Stimulated activated CD4-positive, alpha-beta T cell treated with anti-CD3 and anti-CD28 coated beads, Interleukin-12 subunit alpha, Interleukin-12 subunit beta, amount 100 ng/mL, for 4 hours (primary cell): ENCODE measurements around the gene STK24.
"Not testable (repeated sequence)": the region's sequence is repeated elsewhere in the genome, so short reads cannot be mapped to it uniquely, and the experiment has no call there.

ENCODE experiments used
- DNase-seq: peaks from one replicate; pipeline ENCODE4 v3.0.0-alpha.2; 2020

Gene STK24

DNA sequence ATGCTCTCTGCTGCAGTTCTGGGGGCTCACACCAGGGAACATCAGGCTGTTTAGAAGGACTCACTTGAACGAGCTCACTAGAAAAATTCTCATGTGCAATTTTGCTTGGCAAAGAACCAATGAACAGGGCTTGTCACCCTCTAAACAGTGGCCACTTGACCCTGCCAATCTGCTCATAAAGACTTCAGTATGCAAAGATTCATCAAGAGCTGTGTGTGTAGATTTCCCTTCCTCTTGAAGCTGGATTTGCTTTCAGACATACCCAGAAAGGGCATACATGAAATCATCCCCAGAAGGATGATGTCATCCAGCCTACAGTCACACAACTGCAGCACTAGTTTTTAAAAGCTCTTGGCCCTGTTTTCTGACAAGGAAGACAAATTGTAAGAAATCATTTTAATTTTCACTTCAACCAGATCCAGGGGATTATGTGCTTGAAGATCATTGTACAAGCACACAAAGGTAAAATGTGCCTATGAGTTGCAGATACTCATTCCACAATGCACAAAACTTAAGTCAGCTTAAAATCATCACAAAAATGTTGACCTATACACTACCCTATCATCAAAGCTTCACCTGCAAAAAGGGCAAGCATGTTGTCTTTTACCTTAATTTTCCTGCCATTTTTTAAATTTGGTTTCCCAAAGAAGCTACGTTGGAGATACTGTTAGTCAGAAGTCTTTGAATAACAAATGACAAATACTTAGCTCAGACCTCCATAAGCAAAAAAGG lies 5.2 kb upstream of the STK24 start:
- DNase-seq, result no peak

DNA sequence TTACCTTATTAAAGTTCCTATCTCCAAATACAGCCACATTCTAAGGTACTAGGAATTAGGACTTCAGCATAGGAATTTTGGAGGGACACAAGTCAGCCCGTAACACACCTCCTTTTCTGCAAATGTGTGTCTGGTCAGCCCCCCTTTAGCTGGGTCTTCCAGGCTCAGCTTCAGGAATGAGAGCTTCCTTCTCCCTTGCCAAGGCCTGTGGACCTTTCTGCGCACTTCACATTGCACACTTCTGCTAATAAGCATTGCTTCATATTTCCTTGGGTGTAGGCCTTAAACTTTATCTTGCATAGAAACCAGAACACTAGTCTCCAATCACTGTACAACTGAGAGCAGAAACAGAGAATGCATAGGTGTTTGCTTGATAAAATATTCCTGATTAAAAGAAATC lies 4.5 kb upstream of the STK24 start:
- no peak for DNase-seq

GRCh38 chr13:98580420-98580819 lies 3.5 kb upstream of the STK24 start:
- DNase-seq, result no peak

DNA sequence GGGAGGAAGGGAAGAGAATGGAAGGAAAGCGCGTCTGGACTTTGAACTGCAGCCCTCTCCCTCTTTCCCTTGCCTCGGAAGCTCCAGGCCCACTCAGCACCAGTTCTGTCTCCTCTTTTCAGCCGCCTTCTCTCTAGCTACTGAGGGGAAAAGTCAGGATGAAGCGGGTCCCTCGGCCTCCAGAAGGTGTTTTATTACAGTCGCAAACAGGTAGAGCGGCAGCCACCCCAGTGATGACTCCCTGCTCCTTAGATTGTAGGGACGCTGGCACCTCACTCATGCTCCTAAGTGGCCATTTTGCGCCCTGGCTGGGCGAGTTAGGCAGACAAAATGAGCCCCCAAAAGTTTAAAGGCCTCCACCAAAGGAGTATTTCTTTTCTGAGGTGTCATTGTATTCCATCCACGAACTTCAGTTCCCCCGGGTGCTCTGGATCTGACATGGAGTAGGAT lies 954 bp upstream of the STK24 start:
- no peak for DNase-seq

DNA sequence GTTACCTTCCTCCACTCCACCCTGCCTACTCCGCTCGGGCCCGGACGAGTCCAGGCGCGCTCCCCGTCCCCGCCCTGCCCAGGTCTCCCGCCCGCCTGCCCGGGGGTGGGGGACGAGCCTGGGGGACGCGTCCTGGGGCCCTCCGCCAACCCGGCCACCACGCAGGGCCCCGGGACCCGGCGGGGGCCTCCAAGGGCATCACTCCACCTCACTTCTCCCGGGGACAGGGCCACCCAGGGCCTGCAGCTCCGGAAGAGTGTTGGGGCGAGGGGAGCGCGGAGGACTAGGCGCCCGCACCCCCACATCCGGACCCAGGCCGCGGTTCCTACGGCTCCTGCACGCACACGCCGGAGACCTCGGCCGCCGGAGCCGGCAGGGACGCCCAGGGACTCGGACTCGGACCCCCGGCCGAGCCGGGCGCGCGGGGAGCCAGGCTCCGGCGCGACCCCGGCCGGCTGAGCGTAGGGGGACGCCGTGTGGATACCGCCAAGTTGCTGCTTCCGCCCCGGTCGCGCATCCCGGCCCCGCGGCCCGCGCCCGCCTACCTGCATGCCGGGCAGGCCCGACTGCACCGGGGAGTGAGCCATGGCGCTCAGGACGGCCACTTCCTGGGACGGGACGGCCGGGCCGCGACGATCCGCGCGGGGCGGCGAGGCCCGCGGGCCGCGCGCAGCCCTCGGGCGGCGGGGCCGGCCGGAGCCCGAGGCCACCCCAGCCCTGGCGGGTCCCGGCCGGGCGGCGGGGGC lies 534 bp downstream of the STK24 start:
- DNase-seq, result peak; percentile 36

GRCh38 chr13:98575904-98576199 lies 1.1 kb downstream of the STK24 start:
- no peak for DNase-seq

GRCh38 chr13:98575009-98575903 lies 1.7 kb downstream of the STK24 start:
- DNase-seq, result no peak

DNA sequence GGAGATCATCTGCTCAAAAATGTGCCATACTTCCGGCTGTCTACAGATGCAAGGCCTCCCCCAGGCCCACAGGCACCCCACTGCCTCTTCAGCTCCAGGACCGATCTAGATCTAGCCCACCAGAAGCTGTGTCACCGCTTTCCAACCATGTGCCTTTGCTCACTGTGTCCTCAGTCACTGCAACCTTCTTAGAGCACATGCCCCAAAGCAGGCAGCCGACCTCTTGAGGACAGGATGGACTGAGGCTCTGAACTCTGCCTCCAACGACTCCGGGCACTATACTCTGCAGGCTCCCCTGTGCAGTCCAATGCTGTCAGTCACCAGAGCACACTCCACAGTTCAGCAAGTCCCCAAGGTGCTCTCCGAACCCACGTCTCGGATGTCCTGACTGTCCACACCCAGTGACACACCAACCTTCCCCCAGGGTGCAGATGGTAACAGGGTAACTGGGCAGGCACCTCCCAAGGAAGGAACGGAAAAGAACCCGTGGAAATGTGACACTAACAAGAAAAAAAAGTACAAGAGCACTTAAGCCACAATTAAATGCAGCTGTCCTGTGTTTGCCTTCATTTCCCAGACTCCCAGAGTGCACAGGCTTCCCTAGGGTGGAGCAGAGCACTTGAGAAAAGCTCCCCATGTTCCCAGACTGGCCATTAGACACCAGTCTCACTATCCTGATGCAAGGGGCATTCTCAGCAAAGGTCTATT lies 4.8 kb downstream of the STK24 start:
- DNase-seq, result no peak

DNA sequence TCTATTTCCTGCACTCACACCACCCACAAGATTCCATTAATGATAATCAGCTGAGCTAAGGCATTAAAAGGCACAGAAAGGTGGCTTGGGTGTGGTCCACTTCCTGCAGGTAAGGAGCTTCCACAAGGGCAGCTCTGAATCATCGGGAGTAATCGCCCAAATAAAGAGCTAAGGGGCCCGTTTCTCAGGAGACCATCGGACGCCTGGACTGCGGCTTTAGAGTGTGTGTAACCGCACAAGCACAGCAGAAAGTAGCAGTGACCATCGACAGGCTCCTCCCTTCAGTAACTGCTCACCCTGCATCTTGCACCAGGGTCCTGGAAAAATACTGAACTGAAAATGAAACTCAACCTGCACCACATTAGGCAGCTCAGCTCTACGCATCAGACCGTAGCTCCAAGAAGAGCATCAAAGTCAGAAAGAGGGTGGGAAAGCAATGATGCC lies 6.0 kb downstream of the STK24 start:
- no peak for DNase-seq

GRCh38 chr13:98569494-98570367 lies 7.2 kb downstream of the STK24 start:
- not testable (repeated sequence) for DNase-seq

DNA sequence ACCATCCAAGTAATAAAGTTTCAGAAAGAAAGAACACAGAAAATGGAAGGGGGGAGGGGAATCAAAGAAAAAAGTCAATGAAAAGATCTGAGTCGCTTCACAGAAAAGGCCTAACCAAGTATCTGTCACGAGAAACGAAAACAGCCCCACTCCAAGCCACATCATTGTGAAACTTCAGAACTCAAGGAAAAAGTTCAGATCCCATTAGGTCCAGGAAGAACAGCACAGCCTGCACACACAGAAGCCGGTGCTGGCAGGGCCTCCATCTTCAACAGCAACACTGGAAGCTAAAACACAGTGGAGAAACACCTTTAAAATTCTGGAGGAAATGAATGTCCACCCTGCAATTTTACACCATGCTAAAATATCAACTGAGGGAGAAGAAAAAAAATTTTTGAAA lies 8.0 kb downstream of the STK24 start:
- no peak for DNase-seq

DNA sequence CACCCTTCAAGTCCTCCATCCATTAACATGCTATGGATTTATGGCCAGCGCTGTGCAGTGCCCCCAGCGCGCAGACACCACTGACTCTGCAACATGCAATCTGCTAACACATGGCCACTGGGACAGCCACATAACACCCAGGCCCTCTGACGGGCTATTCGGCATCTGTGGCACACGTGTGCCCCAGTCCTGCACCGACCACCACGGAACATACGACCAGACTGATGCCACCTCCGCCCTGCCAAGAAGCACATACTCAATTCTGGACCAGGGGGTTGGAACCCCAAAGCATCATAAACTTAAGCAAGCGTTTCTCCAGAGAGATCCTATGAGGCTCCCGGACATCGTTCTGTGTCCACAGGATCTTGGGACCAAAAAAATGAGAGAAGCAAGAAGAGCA lies 9.8 kb downstream of the STK24 start:
- DNase-seq, result no peak

DNA sequence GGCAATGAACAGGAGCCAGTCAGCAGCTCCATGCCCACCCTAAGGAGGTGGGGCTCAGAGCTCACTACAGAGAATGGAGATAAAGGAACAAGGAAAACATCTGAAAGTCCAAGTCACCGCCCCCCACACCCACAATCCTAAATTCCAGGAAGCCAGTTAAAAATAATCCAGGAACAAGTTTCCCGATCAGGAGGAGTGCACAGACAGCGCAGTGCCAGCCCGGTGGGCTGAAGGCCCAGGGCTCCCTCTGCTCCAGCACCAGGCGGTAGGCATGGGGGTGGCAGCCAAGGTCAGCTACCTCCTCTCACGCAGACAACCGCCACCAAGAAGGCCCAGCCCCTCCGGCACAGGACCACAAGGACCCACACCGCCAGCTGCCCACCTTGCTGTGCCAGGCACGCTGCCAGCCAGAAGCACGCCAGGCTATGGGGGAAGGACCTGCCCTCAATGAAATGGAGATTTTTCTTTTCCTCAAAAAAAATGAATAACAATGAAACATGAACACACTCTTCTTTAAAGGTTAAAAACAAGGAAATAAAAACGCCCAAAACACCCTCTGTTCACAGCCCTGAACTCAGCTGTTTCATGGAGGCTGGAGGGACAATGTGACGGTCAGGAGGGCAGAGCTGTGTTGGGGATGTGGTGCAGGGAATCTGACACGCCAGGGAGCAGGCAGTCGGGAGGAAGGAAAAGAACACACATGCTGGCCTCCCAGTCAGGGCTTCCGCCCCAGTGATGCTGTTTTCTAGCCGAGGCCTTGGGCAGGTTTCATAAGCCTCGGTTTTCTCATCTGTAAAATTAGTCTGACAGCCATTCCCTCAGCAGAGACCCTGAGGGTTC lies 11.0 kb downstream of the STK24 start:
- no peak for DNase-seq

DNA sequence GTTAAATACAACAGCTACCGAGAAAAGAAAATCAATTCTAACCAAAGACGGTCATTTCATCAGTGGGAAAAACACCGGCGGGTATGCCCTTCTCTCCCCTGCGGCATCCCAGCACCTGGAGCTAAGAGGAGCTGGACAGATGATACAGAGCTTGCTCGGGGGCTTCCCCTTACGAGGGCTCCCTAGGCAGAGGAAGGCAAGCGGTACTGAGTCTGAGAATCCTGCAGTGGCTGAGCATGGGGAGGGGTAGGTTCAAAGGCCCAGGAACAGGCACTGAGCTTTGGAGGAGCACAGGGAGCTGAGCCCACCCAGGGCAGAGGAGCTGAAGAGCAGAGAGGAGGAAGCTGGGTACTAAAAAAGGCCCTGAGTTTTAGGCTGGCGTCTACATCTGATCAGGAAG lies 12.7 kb downstream of the STK24 start:
- DNase-seq, result no peak

- no peak for DNase-seq
These were observed 13.8 kb downstream of the STK24 start for GRCh38 chr13:98563071-98563470.

GRCh38 chr13:98559169-98559568 lies 17.7 kb downstream of the STK24 start:
- no peak for DNase-seq

DNA sequence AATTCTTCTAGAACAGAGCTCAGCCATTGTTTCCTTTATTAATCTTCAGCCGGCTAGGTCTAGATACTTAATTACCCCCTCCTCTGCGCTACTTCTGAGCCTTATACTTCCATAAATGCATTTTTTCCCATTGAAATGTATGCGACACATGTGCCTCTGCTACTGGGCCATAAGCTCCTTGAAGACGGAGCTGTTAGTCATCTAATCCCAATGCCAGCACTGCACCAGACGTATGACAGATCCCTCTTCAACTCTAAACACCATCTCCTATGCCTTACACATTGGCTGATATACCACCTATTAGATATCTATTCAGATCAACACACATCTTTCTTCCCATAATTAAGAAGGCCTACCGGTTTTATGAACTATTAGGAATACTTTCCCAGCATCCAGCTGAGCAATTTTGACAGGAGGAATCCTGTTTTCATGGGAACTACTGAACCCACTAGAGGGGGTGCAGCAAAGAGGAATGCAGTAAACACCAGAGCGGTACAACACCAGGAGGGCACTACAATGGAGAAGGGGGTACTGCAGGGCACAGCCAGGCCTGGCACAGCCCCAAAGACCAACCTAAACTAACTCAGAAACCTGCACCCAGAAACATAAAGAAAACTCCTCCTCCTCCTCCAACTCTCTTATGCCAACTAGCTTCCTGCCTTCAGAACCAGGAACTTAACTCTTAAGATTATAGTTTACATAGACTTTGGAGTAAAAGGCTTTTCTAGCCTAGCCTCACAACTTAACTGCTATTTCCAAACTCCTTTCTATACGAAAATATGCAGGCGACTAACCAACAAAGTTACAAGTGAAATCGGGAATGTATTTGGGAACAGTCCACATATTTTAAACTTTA lies 18.7 kb downstream of the STK24 start:
- no peak for DNase-seq

GRCh38 chr13:98556968-98557631 lies 19.8 kb downstream of the STK24 start:
- DNase-seq, result no peak

GRCh38 chr13:98556142-98556816 lies 20.6 kb downstream of the STK24 start:
- DNase-seq, result no peak
